ENCODE data around the gene PTPN1. TPM values are rescaled to one million over a fixed set of nuclear protein-coding genes. Genes with fewer than 3 reads are reported as not detected.

PTPN1 gene
- total and polyA plus RNA-seq, 2 experiments from 2014 or later: 16.9 to 26.4 TPM

- no peak for TF ChIP-seq ZNF462 (CRISPR knock-in tag; IDR thresholded peaks at IDR 0.05)
Observed at GRCh38 chr20:50517817-50518154, 7.6 kb downstream of the PTPN1 start (continued).

- no peak for ATAC-seq
- Mint-ChIP-seq H3K27ac (no peak overlapping the region), H3K9me3 (no peaks in the 10 kb centered on the region), H3K36me3 (ENCODE audit: low read depth) (no peaks in the 10 kb centered on the region), H3K4me1 (peaks cover 5% of the 10 kb centered on the region; the same call in 2 of the 3 replicates), H3K4me3 (no peak overlapping the region), H3K27me3 (ENCODE audit: insufficient read depth, low read depth, poor library complexity) (no peaks in the 10 kb centered on the region)
- H3K9me2 ChIP-seq (ENCODE audit: insufficient read depth): no peaks in the 10 kb centered on the region
- H3K4me2 ChIP-seq: no peak overlapping the region
- H3K4me3 ChIP-seq: no peak overlapping the region
- DNase-seq (ENCODE audit: low spot score): no peak
- peaks cover 24% of the 10 kb centered on the region for H4K20me1 ChIP-seq (replicated peaks; ENCODE audit: insufficient read depth)
- no peaks in the 10 kb centered on the region for H3K27me3 ChIP-seq (ENCODE audit: insufficient read depth)
- H2AFZ ChIP-seq: no peak overlapping the region
- no peak overlapping the region for H3K27ac ChIP-seq (ENCODE audit: low read depth)
- no peaks in the 10 kb centered on the region for H3K36me3 ChIP-seq (ENCODE audit: insufficient read depth)
- no peaks in the 10 kb centered on the region for H3F3A ChIP-seq (replicated peaks; ENCODE audit: low read depth)
- H3K79me2 ChIP-seq (replicated peaks; ENCODE audit: insufficient read depth): peaks cover 100% of the 10 kb centered on the region
- 0 out of 2 replicates have a peak, but pooled peaks cover 5% of the 10 kb centered on the region for H3K4me1 ChIP-seq (ENCODE audit: insufficient read depth)
- TF ChIP-seq JUNB (IDR thresholded peaks at IDR 0.05; ENCODE audit: unreplicated experiment) (no peak), CTCF (conservative IDR thresholded peaks at IDR 0.05; ENCODE audit: low read depth in 2 of 2) (no peak), REST (IDR thresholded peaks at IDR 0.05; ENCODE audit: unreplicated experiment) (no peak), ZNF331 (CRISPR knock-in tag; IDR thresholded peaks at IDR 0.05; ENCODE audit: low read depth) (no peak)
Observed at GRCh38 chr20:50518270-50518721, 8.1 kb downstream of the PTPN1 start.

Data from GM23338 (cell line).